HepG2 (cell line): ENCODE measurements around the gene INTS14. TPM values are rescaled to one million over a fixed set of nuclear protein-coding genes. Genes with fewer than 3 reads are reported as not detected.

Experiments used
- EED ChIP-seq: sonication (generic); formaldehyde crosslinking; IDR thresholded peaks from 2 replicates; pipeline ENCODE4 v1.5.0; 2020; ENCODE audit warnings: mild to moderate bottlenecking, missing genetic modification reagents
- ELF4 ChIP-seq: sonication (generic); formaldehyde crosslinking; IDR thresholded peaks from 2 replicates; pipeline ENCODE4 v1.5.0; 2020; ENCODE audit warnings: missing genetic modification reagents, mild to moderate bottlenecking, moderate library complexity, borderline replicate concordance
- ERF ChIP-seq: IDR thresholded peaks from 2 replicates; pipeline ENCODE4 v1.6.1; 2018; ENCODE audit warnings: missing biosample characterization, missing genetic modification reagents
- HES4 ChIP-seq: sonication (generic); formaldehyde crosslinking; IDR thresholded peaks from 2 replicates; pipeline ENCODE4 v1.9.0; 2021; ENCODE audit warnings: mild to moderate bottlenecking, missing genetic modification reagents, borderline replicate concordance
- MAFF ChIP-seq: IDR thresholded peaks from 2 replicates; pipeline ENCODE4 v1.6.1; 2011; ENCODE audit warnings: low read depth, low read length, improper control_type of control experiment
- NBN ChIP-seq: fragments of 450-650 bp; conservative IDR thresholded peaks from 2 replicates; pipeline ENCODE4 v1.6.1; 2017
- NR2F1 ChIP-seq, 2 experiments: fragments of 450-650 bp in 1 of 2; formaldehyde crosslinking in 1 of 2; IDR thresholded peaks; 2 replicates each; pipeline versions ENCODE4 v1.5.0 to v1.6.1; 2016 to 2020; ENCODE audit warnings: mild to moderate bottlenecking in 1 of 2, missing compliant biosample characterization in 1 of 2, missing genetic modification reagents in 1 of 2, moderate library complexity in 1 of 2
- RCOR2 ChIP-seq: IDR thresholded peaks from 2 replicates; pipeline ENCODE4 v1.6.1; 2016; ENCODE audit warnings: missing biosample characterization, missing genetic modification reagents
- SALL1 ChIP-seq: sonication (generic); formaldehyde crosslinking; IDR thresholded peaks from 2 replicates; pipeline ENCODE4 v1.8.0; 2022; ENCODE audit warnings: mild to moderate bottlenecking, missing genetic modification reagents
- SMAD9 ChIP-seq: sonication (generic); formaldehyde crosslinking; IDR thresholded peaks from 2 replicates; pipeline ENCODE4 v1.5.1; 2020; ENCODE audit warnings: mild to moderate bottlenecking, missing genetic modification reagents
- SOX5 ChIP-seq: IDR thresholded peaks from 2 replicates; pipeline ENCODE4 v1.6.1; 2016; ENCODE audit warnings: borderline replicate concordance
- SP5 ChIP-seq: IDR thresholded peaks from 2 replicates; pipeline ENCODE4 v1.6.1; 2016; ENCODE audit warnings: low read depth, borderline replicate concordance
- TSC22D2 ChIP-seq: sonication (generic); formaldehyde crosslinking; IDR thresholded peaks from 2 replicates; pipeline ENCODE4 v1.5.1; 2020; ENCODE audit warnings: missing genetic modification reagents, mild to moderate bottlenecking, borderline replicate concordance
- ZBTB1 ChIP-seq: sonication (generic); formaldehyde crosslinking; IDR thresholded peaks from 2 replicates; pipeline ENCODE4 v1.4.0; 2020; ENCODE audit warnings: missing genetic modification reagents, borderline replicate concordance
- ZBTB21 ChIP-seq: sonication (generic); formaldehyde crosslinking; IDR thresholded peaks from 2 replicates; pipeline ENCODE4 v1.4.0; 2020; ENCODE audit warnings: missing genetic modification reagents
- ZFP90 ChIP-seq: sonication (generic); formaldehyde crosslinking; IDR thresholded peaks from 2 replicates; pipeline ENCODE4 v1.8.0; 2022; ENCODE audit warnings: missing genetic modification reagents, mild to moderate bottlenecking, inconsistent platforms, borderline replicate concordance
- ZKSCAN1 ChIP-seq: fragments of 150-350 bp; IDR thresholded peaks from 2 replicates; pipeline ENCODE4 v1.6.1; 2014; ENCODE audit warnings: low read length
- ZNF101 ChIP-seq: sonication (generic); formaldehyde crosslinking; IDR thresholded peaks from 2 replicates; pipeline ENCODE4 v1.4.0; 2020; ENCODE audit warnings: mild to moderate bottlenecking, low read depth, missing genetic modification reagents, borderline replicate concordance
- ZNF180 ChIP-seq: sonication (generic); formaldehyde crosslinking; IDR thresholded peaks from 2 replicates; pipeline ENCODE4 v1.4.0; 2020; ENCODE audit warnings: low read depth, missing genetic modification reagents, borderline replicate concordance
- ZNF460 ChIP-seq: sonication (generic); formaldehyde crosslinking; IDR thresholded peaks from 2 replicates; pipeline ENCODE4 v1.5.1; 2020; ENCODE audit warnings: missing genetic modification reagents, mild to moderate bottlenecking, borderline replicate concordance
- ZNF510 ChIP-seq: sonication (generic); formaldehyde crosslinking; IDR thresholded peaks from 2 replicates; pipeline ENCODE4 v1.4.0; 2020; ENCODE audit warnings: low read depth, mild to moderate bottlenecking, missing genetic modification reagents
- polyA plus RNA-seq, 8 experiments: library from polyadenylated mRNA; depleted of rRNA in 3 of 8; stranded (reverse) in 7 of 8; unstranded in 1 of 8; fragments of >200 nt; fragmentation: Illumina TruSeq in 4 of 8; extraction: Trizol in 4 of 8; gene quantifications; 2 replicates each; pipeline versions ENCODE4 v1.2.1 to v1.2.3, GENCODE V29; 2011 to 2016; ENCODE audit warnings: low read depth in 4 of 8, missing spikeins in 1 of 8, mixed read lengths in 1 of 8; ENCODE audit not compliant: insufficient read depth in 1 of 8
- total RNA-seq, 5 experiments: library from RNA; depleted of rRNA; stranded (reverse); fragments of >200 nt; fragmentation: Illumina TruSeq; extraction: Trizol; gene quantifications; 2 replicates each; pipeline ENCODE4 v1.2.3, GENCODE V29; 2016; ENCODE audit warnings: low read depth in 1 of 5
- TF ChIP-seq, protein P1 (sequence below): sonication (generic); formaldehyde crosslinking; IDR thresholded peaks from 2 replicates; pipeline ENCODE4 v1.4.0; 2020; ENCODE audit warnings: mild to moderate bottlenecking, missing genetic modification reagents, borderline replicate concordance
- TF ChIP-seq, protein P2 (sequence below): sonication (generic); formaldehyde crosslinking; IDR thresholded peaks from 2 replicates; pipeline ENCODE4 v1.4.0; 2020; ENCODE audit warnings: mild to moderate bottlenecking, missing genetic modification reagents
- TF ChIP-seq, protein P3 (sequence below): sonication (generic); formaldehyde crosslinking; IDR thresholded peaks from 2 replicates; pipeline ENCODE4 v1.8.0; 2022; ENCODE audit warnings: missing genetic modification reagents, mild to moderate bottlenecking, inconsistent platforms, borderline replicate concordance

INTS14 gene
- total and polyA plus RNA-seq, 2 of the 13 experiments (the other 11 are each of a cell fraction or from before 2014, with no cell fraction given): 41.4 to 52.0 TPM

DNA sequence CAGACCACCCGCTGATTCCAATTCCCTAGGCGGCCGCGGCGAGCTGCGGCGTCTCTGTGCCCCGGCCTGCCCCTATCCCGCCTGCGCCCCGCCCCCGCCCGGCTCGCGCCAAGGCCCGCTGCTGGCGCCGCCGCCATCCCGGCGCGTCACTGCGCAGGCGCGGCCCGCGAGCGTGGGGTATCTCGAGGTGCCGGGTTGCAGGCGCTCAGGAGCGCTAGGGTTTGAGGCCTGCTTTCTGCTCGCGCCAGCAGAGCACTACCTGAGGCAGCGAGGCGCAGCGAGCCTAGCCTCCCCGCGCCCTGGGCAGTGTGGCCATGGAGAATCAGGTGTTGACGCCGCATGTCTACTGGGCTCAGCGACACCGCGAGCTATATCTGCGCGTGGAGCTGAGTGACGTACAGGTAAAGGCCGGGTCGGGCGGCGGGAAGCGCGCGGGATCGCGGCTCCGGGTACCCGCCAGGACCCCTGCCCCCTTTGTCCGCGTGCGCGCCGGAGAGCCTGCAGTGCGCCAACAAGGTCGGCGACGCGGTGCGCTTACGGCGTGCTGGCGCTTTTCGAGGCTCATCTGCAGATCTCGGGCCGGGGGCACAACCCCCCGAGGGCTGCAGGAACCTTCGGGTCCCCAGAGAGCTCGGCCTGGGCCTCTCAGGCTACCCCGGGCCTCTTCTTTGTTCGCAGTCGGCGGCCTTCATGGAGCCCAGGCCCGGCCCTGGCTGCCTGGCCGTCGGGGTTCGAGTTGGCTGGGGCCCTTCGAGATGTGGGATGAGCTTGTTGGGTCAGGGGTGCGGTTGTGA is 80.4 kb downstream of the INTS14 start, which contains the start of gene HACD3 (continued):
- TF ChIP-seq, protein P1, sequence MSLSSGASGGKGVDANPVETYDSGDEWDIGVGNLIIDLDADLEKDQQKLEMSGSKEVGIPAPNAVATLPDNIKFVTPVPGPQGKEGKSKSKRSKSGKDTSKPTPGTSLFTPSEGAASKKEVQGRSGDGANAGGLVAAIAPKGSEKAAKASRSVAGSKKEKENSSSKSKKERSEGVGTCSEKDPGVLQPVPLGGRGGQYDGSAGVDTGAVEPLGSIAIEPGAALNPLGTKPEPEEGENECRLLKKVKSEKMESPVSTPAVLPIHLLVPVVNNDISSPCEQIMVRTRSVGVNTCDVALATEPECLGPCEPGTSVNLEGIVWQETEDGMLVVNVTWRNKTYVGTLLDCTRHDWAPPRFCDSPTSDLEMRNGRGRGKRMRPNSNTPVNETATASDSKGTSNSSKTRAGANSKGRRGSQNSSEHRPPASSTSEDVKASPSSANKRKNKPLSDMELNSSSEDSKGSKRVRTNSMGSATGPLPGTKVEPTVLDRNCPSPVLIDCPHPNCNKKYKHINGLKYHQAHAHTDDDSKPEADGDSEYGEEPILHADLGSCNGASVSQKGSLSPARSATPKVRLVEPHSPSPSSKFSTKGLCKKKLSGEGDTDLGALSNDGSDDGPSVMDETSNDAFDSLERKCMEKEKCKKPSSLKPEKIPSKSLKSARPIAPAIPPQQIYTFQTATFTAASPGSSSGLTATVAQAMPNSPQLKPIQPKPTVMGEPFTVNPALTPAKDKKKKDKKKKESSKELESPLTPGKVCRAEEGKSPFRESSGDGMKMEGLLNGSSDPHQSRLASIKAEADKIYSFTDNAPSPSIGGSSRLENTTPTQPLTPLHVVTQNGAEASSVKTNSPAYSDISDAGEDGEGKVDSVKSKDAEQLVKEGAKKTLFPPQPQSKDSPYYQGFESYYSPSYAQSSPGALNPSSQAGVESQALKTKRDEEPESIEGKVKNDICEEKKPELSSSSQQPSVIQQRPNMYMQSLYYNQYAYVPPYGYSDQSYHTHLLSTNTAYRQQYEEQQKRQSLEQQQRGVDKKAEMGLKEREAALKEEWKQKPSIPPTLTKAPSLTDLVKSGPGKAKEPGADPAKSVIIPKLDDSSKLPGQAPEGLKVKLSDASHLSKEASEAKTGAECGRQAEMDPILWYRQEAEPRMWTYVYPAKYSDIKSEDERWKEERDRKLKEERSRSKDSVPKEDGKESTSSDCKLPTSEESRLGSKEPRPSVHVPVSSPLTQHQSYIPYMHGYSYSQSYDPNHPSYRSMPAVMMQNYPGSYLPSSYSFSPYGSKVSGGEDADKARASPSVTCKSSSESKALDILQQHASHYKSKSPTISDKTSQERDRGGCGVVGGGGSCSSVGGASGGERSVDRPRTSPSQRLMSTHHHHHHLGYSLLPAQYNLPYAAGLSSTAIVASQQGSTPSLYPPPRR (CRISPR knock-in tag): peak; percentile 41; the same call in 1 of the 2 replicates
- TF ChIP-seq SMAD9 (CRISPR knock-in tag): peak; percentile 73; the same call in 1 of the 2 replicates
- no peak for TF ChIP-seq SOX5 (CRISPR knock-in tag)
- TF ChIP-seq, protein P2, sequence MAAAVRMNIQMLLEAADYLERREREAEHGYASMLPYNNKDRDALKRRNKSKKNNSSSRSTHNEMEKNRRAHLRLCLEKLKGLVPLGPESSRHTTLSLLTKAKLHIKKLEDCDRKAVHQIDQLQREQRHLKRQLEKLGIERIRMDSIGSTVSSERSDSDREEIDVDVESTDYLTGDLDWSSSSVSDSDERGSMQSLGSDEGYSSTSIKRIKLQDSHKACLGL (CRISPR knock-in tag): peak; percentile 93; the same call in 1 of the 2 replicates
- TF ChIP-seq ZBTB1: no peak
- TF ChIP-seq ZNF180: no peak
- TF ChIP-seq ZNF460 (CRISPR knock-in tag): no peak
- TF ChIP-seq TSC22D2 (CRISPR knock-in tag): peak; percentile 66; the same call in 1 of the 2 replicates
- no peak for TF ChIP-seq ZKSCAN1
- TF ChIP-seq RCOR2: no peak
- TF ChIP-seq NBN: no peak
- TF ChIP-seq ZNF510 (CRISPR knock-in tag): peak; percentile 92; the same call in 1 of the 2 replicates
- no peak for TF ChIP-seq ELF4 (CRISPR knock-in tag)
- TF ChIP-seq ZNF101 (CRISPR knock-in tag): 0 out of 2 replicates have a peak, but pooled peaks have one; percentile 46
- TF ChIP-seq MAFF: no peak
- TF ChIP-seq SP5 (CRISPR knock-in tag): no peak
- peak; percentile 87 for TF ChIP-seq SALL1 (CRISPR knock-in tag)
- peak; percentile 87; the same call in 1 of the 2 replicates for TF ChIP-seq ZFP90 (CRISPR knock-in tag)
- peak; percentile 88; the same call in 1 of the 2 replicates for TF ChIP-seq EED (CRISPR knock-in tag)
- TF ChIP-seq, protein P3, sequence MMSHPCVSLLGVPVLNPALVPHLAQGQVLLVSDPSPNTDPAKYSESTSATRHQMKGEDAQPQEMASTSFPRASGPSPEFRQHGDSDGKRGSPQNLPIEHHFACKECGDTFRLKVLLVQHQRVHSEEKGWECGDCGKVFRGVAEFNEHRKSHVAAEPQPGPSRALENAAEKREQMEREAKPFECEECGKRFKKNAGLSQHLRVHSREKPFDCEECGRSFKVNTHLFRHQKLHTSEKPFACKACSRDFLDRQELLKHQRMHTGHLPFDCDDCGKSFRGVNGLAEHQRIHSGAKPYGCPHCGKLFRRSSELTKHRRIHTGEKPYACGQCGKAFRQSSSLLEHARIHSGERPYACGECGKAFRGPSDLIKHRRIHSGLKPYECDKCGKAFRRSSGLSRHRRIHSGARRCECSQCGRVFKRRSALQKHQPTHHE (CRISPR knock-in tag): peak; percentile 81; the same call in 1 of the 2 replicates
- TF ChIP-seq NR2F1 (CRISPR knock-in tag; IDR thresholded peaks at IDR 0.05): no peak
- TF ChIP-seq HES4 (CRISPR knock-in tag): peak; percentile 93
- TF ChIP-seq ZBTB21 (CRISPR knock-in tag): no peak
- TF ChIP-seq ERF (CRISPR knock-in tag): peak; percentile 68
